ENCODE measurements around the gene GPHN. TPM values are rescaled to one million over a fixed set of nuclear protein-coding genes. Genes with fewer than 3 reads are reported as not detected.
A peak's percentile ranks its signal among the peaks of the same experiment; 100 is the strongest.

GPHN gene
- total and polyA plus RNA-seq, 2 of the 4 experiments (the other 2 are of a cell fraction) = 8.0 to 8.1 TPM

- CTCF ChIA-PET = no interaction called here
Measured at GRCh38 chr14:67225523-67225922, 717.6 kb downstream of the GPHN start.

More at GRCh38 chr14:67225523-67225922, 717.6 kb downstream of the GPHN start:
- in situ Hi-C loops (cut with MboI; ENCODE audit: low sequenced_read_pairs) = no loop called here
- no CpG with 5 or more reads among the region's 4 CpGs for WGBS, 2 experiments (ENCODE audit: extremely low coverage in 2 of 2, insufficient read length in 1 of 2)
- Histone ChIP-seq H4K8ac (ENCODE audit: low read depth in 2 of 2, low read length in 2 of 2) (peak overlapping the region in 1 of 2 experiments; percentile 14; a peak in 1 of 4 replicates), H3K18ac (ENCODE audit: low read depth, low read length) (no peak overlapping the region), H3K4me2 (ENCODE audit: low read depth, low read length) (no peak overlapping the region), H2BK5ac (ENCODE audit: low read depth, low read length, poor library complexity, severe bottlenecking) (no peak overlapping the region), H3K56ac (ENCODE audit: extremely low read depth, insufficient read depth, low read length) (no peak overlapping the region), H4K91ac (ENCODE audit: insufficient read depth, low read depth, low read length) (no peak overlapping the region), H2BK120ac (ENCODE audit: low read depth, low read length) (no peak overlapping the region), H3K4ac (ENCODE audit: low read depth, low read length) (no peak overlapping the region), H3K9me3 (ENCODE audit: control insufficient read depth, insufficient read depth, low read length) (no peaks in the 10 kb centered on the region), H3K9me1 (ENCODE audit: insufficient read depth, low read length) (peaks cover 2% of the 10 kb centered on the region; the same call in 1 of the 2 replicates), H2AFZ (replicated peaks; ENCODE audit: low read length, poor library complexity) (peak overlapping the region; percentile 66), H3K27me3 (ENCODE audit: control insufficient read depth, insufficient read depth, low read length) (no peaks in the 10 kb centered on the region), H3K79me1 (ENCODE audit: low read depth in 1 of 2, low read length in 2 of 2) (no peaks in the 10 kb centered on the region), H3K27ac (ENCODE audit: insufficient read depth, low read length) (no peak overlapping the region), H2AK9ac (replicated peaks; ENCODE audit: low read depth, low read length, poor library complexity) (no peak overlapping the region), H2BK20ac (ENCODE audit: low read depth, low read length) (peak overlapping the region; percentile 57; the same call in 1 of the 2 replicates), H3K4me1 (ENCODE audit: control insufficient read depth, insufficient read depth, low read length) (peaks cover 5% of the 10 kb centered on the region; the same call in 1 of the 2 replicates), H3K23ac (ENCODE audit: low read depth, low read length) (no peak overlapping the region), H4K5ac (ENCODE audit: low read depth, low read length) (no peak overlapping the region), H4K20me1 (ENCODE audit: insufficient read depth, low read length) (no peaks in the 10 kb centered on the region), H3K14ac (replicated peaks; ENCODE audit: low read depth, low read length) (0 out of 2 replicates have a peak overlapping the region, but pooled peaks have one; percentile 30), H3K4me3 (ENCODE audit: insufficient read depth, low read depth, low read length) (no peak overlapping the region), H2BK15ac (ENCODE audit: low read depth, low read length) (peak overlapping the region; percentile 8; the same call in 1 of the 3 replicates), H3K9ac (ENCODE audit: low read depth, low read length) (no peak overlapping the region), H3K36me3 (ENCODE audit: control insufficient read depth, insufficient read depth, low read length) (no peaks in the 10 kb centered on the region), H2AK5ac (ENCODE audit: low read depth, low read length) (no peak overlapping the region; the same call in 1 of the 2 replicates)
- no TSS peak for BruUV-seq (replicated peaks)
- TF ChIP-seq CEBPB (IDR thresholded peaks at IDR 0.05; ENCODE audit: low read depth, low read length) = no peak
- no peak for TF ChIP-seq NFE2L2 (IDR thresholded peaks at IDR 0.05; ENCODE audit: low read depth, low read length)
- TF ChIP-seq RFX5 (IDR thresholded peaks at IDR 0.05; ENCODE audit: low read depth, low read length) = no peak
- no peak for TF ChIP-seq RAD21 (IDR thresholded peaks at IDR 0.05; ENCODE audit: low read length)
- no peak for TF ChIP-seq CTCF (conservative IDR thresholded peaks at IDR 0.05; ENCODE audit: low read depth, low read length)
- TF ChIP-seq MAFK (IDR thresholded peaks at IDR 0.05; ENCODE audit: low read depth, low read length) = no peak
- no peak for TF ChIP-seq FOS (IDR thresholded peaks at IDR 0.05; ENCODE audit: low read depth, low read length)
- no peak for TF ChIP-seq MAZ (IDR thresholded peaks at IDR 0.05; ENCODE audit: borderline replicate concordance, low read depth, low read length)
- TF ChIP-seq CHD1 (IDR thresholded peaks at IDR 0.05; ENCODE audit: low read depth, low read length) = no peak
- TF ChIP-seq POLR2A (IDR thresholded peaks at IDR 0.05; ENCODE audit: low read depth, low read length) = no peak
- TF ChIP-seq MXI1 (IDR thresholded peaks at IDR 0.05; ENCODE audit: borderline replicate concordance, low read depth, low read length) = no peak
- no peak for TF ChIP-seq SMC3 (IDR thresholded peaks at IDR 0.05; ENCODE audit: low read depth, low read length)
- no peak for TF ChIP-seq ELK1 (IDR thresholded peaks at IDR 0.05; ENCODE audit: borderline replicate concordance, low read depth, low read length)
- no peak for TF ChIP-seq BHLHE40 (IDR thresholded peaks at IDR 0.05; ENCODE audit: low read depth, low read length)
- no peak for TF ChIP-seq RCOR1 (IDR thresholded peaks at IDR 0.05; ENCODE audit: insufficient replicate concordance, low read length)
- TF ChIP-seq USF2 (IDR thresholded peaks at IDR 0.05; ENCODE audit: low read depth, low read length) = no peak
- POLR2A ChIA-PET (ENCODE audit: unreplicated experiment) = no interaction called here
- dilution Hi-C loops (cut with HindIII; ENCODE audit: low sequenced_read_pairs, unreplicated experiment) = no loop called here
- DNase-seq = no peak
- intact Hi-C loops (cut with micrococcal nuclease) = no loop called here
- ATAC-seq (ENCODE audit: low read depth) = no peak
